GM13976 (cell line): ENCODE data around the gene MAPRE3.

Experiments used
- DNase-seq: peaks from one replicate; pipeline ENCODE4 v3.0.0; 2012; ENCODE audit warnings: low spot score
- CTCF ChIP-seq: IDR thresholded peaks from 2 replicates; pipeline ENCODE4 v1.5.1; 2012; ENCODE audit warnings: borderline replicate concordance, mild to moderate bottlenecking; ENCODE audit not compliant: insufficient read depth; ENCODE audit errors: extremely low read depth, missing control alignments, control extremely low read depth
- in situ Hi-C: fragments of 300-500 bp; cut with MboI; formaldehyde crosslinking; loops from one replicate; pipeline ENCODE4 v1.12.0; 2022; ENCODE audit warnings: low sequenced_read_pairs, mixed read lengths, inconsistent platforms; ENCODE audit not compliant: unreplicated experiment

The MAPRE3 gene

GRCh38 chr2:27006602-27007415, 36.4 kb downstream of the MAPRE3 start:
- TF ChIP-seq CTCF: no peak
- in situ Hi-C loops: no loop called here
- DNase-seq: no peak

GRCh38 chr2:27007416-27008374, 37.3 kb downstream of the MAPRE3 start:
- DNase-seq: no peak
- in situ Hi-C loops: no loop called here
- TF ChIP-seq CTCF: no peak

- no peak for TF ChIP-seq CTCF
- no peak for DNase-seq
- in situ Hi-C loops: no loop called here
Observed at GRCh38 chr2:27008678-27009077, 38.2 kb downstream of the MAPRE3 start.

- no peak for DNase-seq
- in situ Hi-C loops: no loop called here
- no peak for TF ChIP-seq CTCF
Observed at GRCh38 chr2:27009083-27009482, 38.6 kb downstream of the MAPRE3 start.

GRCh38 chr2:27009716-27010115, 39.3 kb downstream of the MAPRE3 start:
- TF ChIP-seq CTCF: no peak
- DNase-seq: no peak
- in situ Hi-C loops: loop anchor here (10.0 kb wide), 1 partner anchor 45 kb away; no protein-coding TSS in a partner anchor

- in situ Hi-C loops: loop anchor here (10.0 kb wide), 1 partner anchor 45 kb away; no protein-coding TSS in a partner anchor
- DNase-seq: no peak
Observed at GRCh38 chr2:27010139-27010538, 39.7 kb downstream of the MAPRE3 start.

More at GRCh38 chr2:27010139-27010538, 39.7 kb downstream of the MAPRE3 start:
- no peak for TF ChIP-seq CTCF
